ENCODE measurements around the gene TMEM242.
A peak's percentile ranks its signal among the peaks of the same experiment; 100 is the strongest.

The TMEM242 gene

GRCh38 chr6:157305670-157306653, 17.4 kb downstream of the TMEM242 start:
- POLR2A ChIA-PET (ENCODE audit: low non-redundant PET) = no interaction called here
- no peak for TF ChIP-seq CTCF (conservative IDR thresholded peaks at IDR 0.05; ENCODE audit: low read depth)
- no peak overlapping the region for H3K27ac ChIP-seq
- CTCF ChIA-PET = interaction anchor here (0.6 kb wide), 2 partner anchors 69 to 369 kb away, joined by 4 read pairs; no protein-coding TSS in a partner anchor
- no peak for DNase-seq (ENCODE audit: low spot score)

- DNase-seq (ENCODE audit: low spot score) = no peak
- no peak overlapping the region for H3K27ac ChIP-seq
- ChIA-PET CTCF (interaction anchor here (0.6 kb wide), 1 partner anchor 368 kb away, joined by 4 read pairs; no protein-coding TSS in a partner anchor), POLR2A (ENCODE audit: low non-redundant PET) (no interaction called here)
- TF ChIP-seq CTCF (conservative IDR thresholded peaks at IDR 0.05; ENCODE audit: low read depth) = no peak
These were observed 18.2 kb downstream of the TMEM242 start for GRCh38 chr6:157304899-157305663.

- CTCF ChIA-PET = no interaction called here
- no peak overlapping the region for H3K27ac ChIP-seq
- TF ChIP-seq CTCF (conservative IDR thresholded peaks at IDR 0.05; ENCODE audit: low read depth) = no peak
- DNase-seq (ENCODE audit: low spot score) = no peak
- POLR2A ChIA-PET (ENCODE audit: low non-redundant PET) = interaction anchor here (0.7 kb wide), 1 partner anchor 21 kb away, joined by 7 read pairs; no protein-coding TSS in a partner anchor
These were observed 20.6 kb downstream of the TMEM242 start for GRCh38 chr6:157302736-157303135.

- POLR2A ChIA-PET (ENCODE audit: low non-redundant PET) = no interaction called here
- no peak overlapping the region for H3K27ac ChIP-seq
- no peak for TF ChIP-seq CTCF (conservative IDR thresholded peaks at IDR 0.05; ENCODE audit: low read depth)
- CTCF ChIA-PET = no interaction called here
- DNase-seq (ENCODE audit: low spot score) = no peak
These were observed 22.9 kb downstream of the TMEM242 start for GRCh38 chr6:157300436-157300835.

- ChIA-PET POLR2A (ENCODE audit: low non-redundant PET) (no interaction called here), CTCF (no interaction called here)
- no peak for TF ChIP-seq CTCF (conservative IDR thresholded peaks at IDR 0.05; ENCODE audit: low read depth)
- DNase-seq (ENCODE audit: low spot score) = no peak
- H3K27ac ChIP-seq = no peak overlapping the region
These were observed 23.3 kb downstream of the TMEM242 start for GRCh38 chr6:157300006-157300405.

GRCh38 chr6:157298216-157298724, 25.0 kb downstream of the TMEM242 start:
- TF ChIP-seq CTCF (conservative IDR thresholded peaks at IDR 0.05; ENCODE audit: low read depth) = no peak
- ChIA-PET POLR2A (ENCODE audit: low non-redundant PET) (no interaction called here), CTCF (no interaction called here)
- H3K27ac ChIP-seq = no peak overlapping the region
- DNase-seq (ENCODE audit: low spot score) = peak; percentile 34
